GM18499 (cell line): ENCODE measurements around the gene ZAP70.

Experiments
- ATAC-seq: cut with Tn5 transposase; IDR thresholded peaks from one replicate; pipeline ENCODE4 v1.9.1; 2021; ENCODE audit warnings: moderate number of reproducible peaks; ENCODE audit not compliant: insufficient read depth, unreplicated experiment

The ZAP70 gene

GRCh38 chr2:97745474-97746174 is 32.2 kb downstream of the ZAP70 start:
- ATAC-seq = no peak

DNA sequence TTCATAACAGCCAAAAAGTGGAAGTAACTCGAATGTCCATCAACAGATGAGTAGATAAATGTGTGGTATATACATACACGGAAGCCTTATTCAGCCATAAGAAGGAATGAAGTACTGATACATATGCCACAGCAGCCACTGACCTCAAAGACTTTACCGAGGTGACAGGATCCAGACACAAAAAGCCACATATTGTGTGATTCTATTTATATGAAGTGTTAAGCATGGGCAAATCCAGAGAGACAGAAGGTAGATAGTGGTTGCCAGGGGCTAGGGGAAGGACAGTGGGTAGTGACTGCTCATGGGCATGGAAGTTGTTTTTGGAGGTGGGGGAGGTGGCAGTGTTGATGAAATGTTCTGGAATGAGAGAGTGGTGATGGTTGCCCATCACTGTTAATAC is 33.9 kb downstream of the ZAP70 start:
- no peak for ATAC-seq

- no peak for ATAC-seq
Observed at GRCh38 chr2:97747716-97748115, 34.3 kb downstream of the ZAP70 start.

DNA sequence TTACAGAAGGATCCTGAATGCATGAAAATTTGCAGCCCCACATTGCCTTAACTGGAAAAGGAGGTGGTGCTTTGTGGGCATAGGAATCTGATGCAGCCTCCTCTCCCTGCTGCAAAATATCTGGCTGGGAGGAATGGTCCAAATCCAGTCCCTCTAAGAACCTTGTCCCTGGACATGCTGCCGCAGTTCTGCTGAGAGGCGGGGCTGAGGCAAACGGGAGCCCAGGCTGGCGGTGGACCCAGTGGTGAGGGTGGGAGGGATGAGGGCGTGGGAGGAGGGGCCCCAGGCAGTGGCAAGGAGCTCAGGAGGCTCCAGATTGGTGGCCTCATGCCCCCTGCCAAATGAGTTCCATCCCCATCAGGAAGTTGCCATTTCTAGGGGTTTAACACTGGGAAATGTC is 36.2 kb downstream of the ZAP70 start:
- ATAC-seq = no peak

DNA sequence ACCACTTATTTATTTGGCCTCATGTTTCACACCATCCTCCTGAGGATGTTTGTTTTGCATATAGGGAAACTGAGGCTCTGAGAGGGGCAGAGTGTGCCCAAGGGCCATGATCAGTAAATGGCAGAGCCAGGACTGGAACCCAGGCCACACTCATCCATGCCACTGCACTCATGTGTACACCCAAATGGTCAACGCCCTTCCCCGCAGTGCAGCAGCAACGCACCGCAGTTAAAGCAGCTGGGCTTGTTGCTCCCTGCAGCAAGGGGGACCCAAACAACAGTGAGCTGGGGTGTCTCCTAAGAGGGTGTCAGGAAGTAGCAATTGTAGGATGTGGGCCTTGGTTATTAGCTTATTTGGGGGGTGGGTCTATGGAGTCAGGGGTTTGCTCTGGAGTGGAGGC is 36.6 kb downstream of the ZAP70 start:
- ATAC-seq = no peak

DNA sequence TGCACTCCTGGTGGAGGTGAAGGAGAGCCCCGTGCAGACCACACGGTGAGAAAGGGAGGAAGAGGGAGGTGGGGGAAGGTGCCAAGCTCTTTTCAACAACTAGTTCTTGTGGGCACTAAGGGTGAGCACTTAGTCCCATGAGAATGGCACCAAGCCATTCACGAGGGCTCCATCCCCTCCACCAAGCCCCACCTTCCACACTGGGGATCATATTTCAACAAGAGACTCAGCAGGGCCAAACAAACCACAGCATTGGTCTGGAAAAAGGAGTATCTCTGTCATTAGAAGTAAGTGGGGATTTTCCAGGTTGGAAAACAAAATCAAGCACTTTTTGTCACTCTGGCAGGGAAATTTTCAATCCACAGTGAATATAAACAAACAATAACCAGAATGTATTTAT is 38.4 kb downstream of the ZAP70 start:
- no peak for ATAC-seq

DNA sequence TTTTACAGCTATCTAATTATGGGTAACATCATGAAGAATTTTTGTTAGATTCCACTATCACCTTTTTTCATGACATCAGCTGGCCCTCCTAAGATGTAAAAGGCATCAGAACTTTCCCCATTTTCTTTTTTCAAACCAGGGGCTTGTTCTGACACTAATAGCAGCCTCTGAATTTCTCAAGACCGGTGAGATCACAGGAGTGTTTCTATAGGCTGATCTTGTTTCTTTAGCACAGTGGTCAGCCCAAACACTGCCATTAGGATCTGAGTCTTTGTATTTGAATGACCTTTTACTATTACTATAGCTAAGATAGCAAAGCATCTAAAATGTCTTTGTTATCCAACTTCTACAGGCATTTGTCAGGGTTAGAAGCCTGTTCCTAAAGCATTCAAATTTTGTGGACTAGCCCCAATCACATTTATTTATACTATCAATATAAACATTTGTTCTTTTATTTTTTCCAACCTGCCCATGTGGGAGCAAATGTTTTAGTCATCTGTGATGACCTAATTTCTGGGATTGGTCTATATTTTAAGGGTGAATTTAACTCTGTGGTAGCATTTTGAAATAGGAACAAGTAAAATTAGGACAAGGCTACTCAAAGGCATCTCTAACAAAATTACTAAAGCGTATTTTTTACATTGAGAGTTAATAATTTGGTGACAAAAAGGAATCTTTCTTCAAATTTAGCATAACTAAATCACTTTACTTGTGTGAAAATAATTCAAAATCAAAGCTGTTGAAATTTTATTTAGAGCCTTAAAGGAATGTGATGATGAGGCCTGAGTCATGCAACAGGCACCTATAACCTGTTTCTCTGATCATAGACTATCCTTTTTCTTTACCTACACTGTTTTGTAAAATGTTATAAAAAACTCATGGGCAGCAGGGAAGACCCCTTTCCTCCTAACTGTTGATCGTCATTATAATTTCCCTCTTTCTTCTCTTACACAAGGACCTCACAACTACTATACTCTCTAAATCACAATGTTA is 39.3 kb downstream of the ZAP70 start:
- ATAC-seq = no peak

DNA sequence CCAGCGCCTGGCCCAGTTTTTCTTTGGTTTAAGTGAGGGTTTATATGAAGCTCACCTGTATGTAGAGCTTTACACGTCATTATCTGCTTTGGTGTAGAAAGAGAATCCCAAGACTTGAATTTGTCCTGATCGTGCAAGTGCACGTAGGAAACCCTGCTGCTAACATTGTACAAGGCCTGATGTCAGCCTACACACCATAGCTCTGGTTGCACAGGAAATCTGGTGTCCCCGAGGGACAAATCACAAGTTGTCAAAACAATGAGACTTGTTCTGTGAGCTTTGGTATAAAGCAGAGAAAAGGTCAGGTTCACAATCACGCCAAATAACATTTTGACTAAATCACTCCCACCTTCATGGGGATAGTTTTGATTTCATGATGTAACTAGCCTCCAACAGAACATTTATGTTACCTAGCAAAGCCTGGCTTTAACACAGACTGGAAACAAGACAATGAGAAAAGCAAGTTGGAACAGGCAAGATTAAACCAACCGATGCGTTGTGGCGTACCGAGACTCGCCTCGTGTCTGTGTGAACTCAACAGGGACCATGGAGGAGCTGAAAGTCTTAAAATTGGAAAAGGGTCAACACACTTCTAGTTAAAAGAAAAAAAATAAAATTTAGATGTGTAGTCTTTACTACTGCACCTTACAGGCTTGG is 41.4 kb downstream of the ZAP70 start:
- no peak for ATAC-seq

GRCh38 chr2:97755491-97755890 is 42.1 kb downstream of the ZAP70 start:
- ATAC-seq = no peak

- ATAC-seq = no peak
Observed at GRCh38 chr2:97757062-97757461, 43.7 kb downstream of the ZAP70 start.

DNA sequence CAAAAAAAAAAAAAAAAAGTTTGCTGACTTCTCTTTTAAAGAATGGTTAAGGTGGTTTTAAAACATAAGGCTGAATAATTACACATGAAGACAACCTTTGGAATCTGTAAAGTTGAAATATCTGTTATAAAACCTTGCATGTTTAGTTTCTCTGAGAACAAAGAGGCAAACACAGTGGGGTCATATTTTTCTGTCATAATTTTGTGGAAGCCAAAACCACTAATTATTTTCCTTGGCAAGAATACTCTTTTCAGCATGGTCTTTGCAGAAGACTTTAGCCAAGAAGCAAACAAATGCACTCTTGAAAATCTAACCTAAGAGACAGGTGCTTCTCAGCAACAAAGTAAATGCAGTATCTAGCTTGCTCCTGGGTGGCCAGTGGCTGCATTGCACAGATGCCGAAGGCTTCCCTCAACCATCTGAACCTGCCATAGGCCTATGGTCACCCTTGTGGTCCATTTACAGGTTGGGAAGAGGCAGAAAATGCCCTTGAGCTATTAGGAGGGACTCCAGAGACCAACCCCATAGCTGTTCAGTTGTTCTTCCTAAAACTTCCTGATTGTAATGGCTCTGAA is 44.8 kb downstream of the ZAP70 start:
- no peak for ATAC-seq

- ATAC-seq = no peak
Observed at GRCh38 chr2:97759727-97760407, 46.5 kb downstream of the ZAP70 start.

DNA sequence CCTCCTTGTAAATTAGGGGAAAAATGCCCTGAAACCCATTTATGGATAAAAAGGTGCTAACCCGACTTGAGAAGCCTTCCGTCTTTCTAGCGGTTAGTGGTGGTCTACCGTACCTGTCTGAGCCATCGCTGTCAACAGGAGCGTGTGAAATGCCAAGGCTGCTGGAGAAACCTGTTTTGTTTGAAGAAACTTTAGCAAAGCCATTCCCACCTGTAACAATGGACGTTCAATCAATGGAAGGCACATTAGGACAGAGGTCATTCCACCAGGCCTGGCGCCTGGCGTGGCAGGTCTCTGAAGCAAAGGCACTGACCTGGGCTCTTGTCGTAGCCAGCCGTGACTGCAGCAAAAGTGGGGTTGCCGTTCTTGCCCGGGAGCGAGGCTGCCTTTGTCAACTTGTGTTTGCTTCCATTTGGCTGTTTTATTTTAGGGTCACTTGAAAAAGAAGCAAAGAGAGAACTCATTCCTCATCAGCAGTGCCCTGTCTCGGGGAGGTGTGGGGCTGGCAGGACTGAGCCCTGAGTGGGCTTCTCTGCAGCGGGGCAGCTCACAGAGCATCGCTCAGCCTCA is 47.2 kb downstream of the ZAP70 start:
- ATAC-seq = no peak

DNA sequence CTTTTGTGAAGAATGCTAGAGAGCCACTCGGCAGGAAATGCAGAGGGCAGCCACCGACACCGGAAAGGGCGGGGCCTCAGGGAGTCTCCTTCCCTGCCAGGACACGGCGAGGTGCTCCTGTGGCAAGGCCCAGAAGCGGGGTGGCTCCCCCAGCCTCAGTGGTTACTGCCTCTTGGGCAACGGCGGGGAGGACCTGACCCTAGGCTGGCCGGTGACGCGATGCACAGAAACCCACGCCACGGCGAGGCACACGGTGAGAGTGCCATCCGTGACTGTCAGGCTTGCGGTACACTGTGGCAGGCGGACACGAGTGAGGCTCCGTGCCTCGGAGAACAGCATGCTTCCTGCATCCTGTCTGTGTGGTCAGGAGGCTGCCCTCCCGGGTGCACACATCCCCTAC is 47.8 kb downstream of the ZAP70 start:
- ATAC-seq = no peak

GRCh38 chr2:97763176-97763845 is 49.9 kb downstream of the ZAP70 start:
- no peak for ATAC-seq

- no peak for ATAC-seq
Observed at GRCh38 chr2:97764559-97765263, 51.3 kb downstream of the ZAP70 start.

- no peak for ATAC-seq
Observed at GRCh38 chr2:97765933-97766332, 52.6 kb downstream of the ZAP70 start.

DNA sequence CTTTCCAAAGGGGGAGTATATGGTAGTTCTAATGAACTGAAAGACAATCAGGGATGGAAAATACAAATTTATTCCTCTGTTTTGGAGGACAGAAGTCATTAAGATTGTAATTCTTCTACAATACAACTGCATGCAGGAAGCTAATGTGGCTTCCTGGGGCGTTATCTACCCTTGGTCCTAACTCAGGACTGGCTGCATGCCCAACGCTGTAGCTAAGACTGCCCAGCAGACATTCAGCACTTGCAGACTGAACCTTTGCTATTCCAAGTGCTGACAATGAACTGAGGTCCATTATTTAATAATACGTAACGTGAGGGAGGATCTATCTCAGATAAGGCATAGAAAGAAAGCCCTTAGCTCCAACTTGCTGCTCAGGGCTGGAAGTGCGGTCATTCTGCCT is 53.2 kb downstream of the ZAP70 start:
- no peak for ATAC-seq

DNA sequence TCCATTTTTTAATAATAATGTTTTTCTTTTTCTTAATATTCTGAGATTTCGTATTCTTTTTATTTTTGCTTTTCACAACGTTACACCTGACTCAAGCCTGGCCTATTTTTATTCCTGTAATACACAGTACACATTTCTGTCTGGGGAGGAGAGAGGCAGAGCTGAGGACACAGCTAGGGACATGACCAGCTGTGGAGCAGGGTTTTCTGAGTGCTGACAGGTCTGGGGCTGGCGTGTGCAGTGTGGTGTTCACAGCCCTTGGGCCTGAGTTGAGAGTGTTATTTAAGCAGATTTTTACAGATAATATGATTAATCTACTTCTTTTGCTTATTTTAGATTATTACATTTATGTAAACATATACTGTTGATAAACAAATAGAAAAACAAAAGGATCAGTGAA is 55.9 kb downstream of the ZAP70 start:
- ATAC-seq = no peak
